ENCODE data around the gene RAB9A.

Gene RAB9A

DNA sequence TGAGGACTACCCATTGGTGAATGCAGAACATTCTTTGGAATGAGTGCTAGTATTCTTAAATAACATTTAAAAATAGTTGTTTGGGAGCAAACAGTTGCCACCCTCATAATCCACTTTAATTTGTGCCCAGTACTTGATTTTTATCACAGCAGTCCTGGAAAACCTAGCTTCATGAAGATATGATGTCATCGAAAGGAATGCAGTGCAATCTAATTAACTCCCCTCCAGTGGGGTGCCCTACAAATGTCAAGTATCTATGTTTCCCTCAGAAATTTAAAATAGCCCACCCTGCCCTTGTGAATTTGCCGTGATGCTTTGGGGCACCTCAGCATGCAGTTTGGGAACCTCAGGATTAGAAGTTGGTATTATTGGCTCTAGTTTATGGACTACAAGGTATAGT lies 5.4 kb downstream of the RAB9A start:
- H3K14ac ChIP-seq (ENCODE audit: low read length), result no peak overlapping the region
- H3K4ac ChIP-seq (ENCODE audit: low read depth, low read length), result peak overlapping the region; percentile 86
- H3K36me3 ChIP-seq (ENCODE audit: control insufficient read depth in 1 of 2, insufficient read depth in 2 of 2, low read length in 2 of 2), result peaks cover 0 to 3% of the 10 kb centered on the region in 2 experiments
- peaks cover 7 to 12% of the 10 kb centered on the region in 2 experiments for H3K4me1 ChIP-seq (ENCODE audit: control insufficient read depth in 1 of 2, insufficient read depth in 2 of 2, low read length in 2 of 2)
- H4K91ac ChIP-seq (ENCODE audit: low read depth, low read length), result no peak overlapping the region
- no peak overlapping the region for H2BK120ac ChIP-seq (ENCODE audit: insufficient read depth, low read length, poor library complexity)
- no CpG with 5 or more reads among the region's 2 CpGs for WGBS (ENCODE audit: extremely low coverage, insufficient coverage, insufficient read length)
- H2BK5ac ChIP-seq (ENCODE audit: low read depth, low read length, poor library complexity), result peak overlapping the region; percentile 49
- H4K8ac ChIP-seq (ENCODE audit: low read depth, low read length), result no peak overlapping the region
- H3K4me2 ChIP-seq (ENCODE audit: low read length), result peak overlapping the region; percentile 4
- H3K27me3 ChIP-seq (ENCODE audit: insufficient read depth, low read length), result no peaks in the 10 kb centered on the region
- no peak overlapping the region for H3K27ac ChIP-seq (ENCODE audit: low read depth, low read length)
- no peak for DNase-seq
- no peak overlapping the region for H2BK12ac ChIP-seq (ENCODE audit: low read length)
- no peak overlapping the region for H3K23ac ChIP-seq (ENCODE audit: low read length)
- no peak overlapping the region for H3K9ac ChIP-seq (ENCODE audit: low read length)
- no peak overlapping the region for H2AK5ac ChIP-seq (ENCODE audit: low read length)
- H4K12ac ChIP-seq (ENCODE audit: low read depth, low read length), result no peak overlapping the region
- peaks cover 4% of the 10 kb centered on the region for H3K79me1 ChIP-seq (ENCODE audit: low read length)
- no peak overlapping the region for H3K4me3 ChIP-seq (ENCODE audit: low read depth, low read length)
- peaks cover 12% of the 10 kb centered on the region for H3K79me2 ChIP-seq (ENCODE audit: control insufficient read depth, insufficient read depth, low read length, poor library complexity)
- no peak overlapping the region for H2AFZ ChIP-seq (ENCODE audit: insufficient read depth, low read length, poor library complexity)
- H3K9me3 ChIP-seq (ENCODE audit: insufficient read depth, low read depth, low read length), result no peaks in the 10 kb centered on the region
- no peak overlapping the region for H3K18ac ChIP-seq (ENCODE audit: low read length)

- peak overlapping the region; percentile 17 for H3K27ac ChIP-seq (ENCODE audit: low read depth, low read length)
- H3K18ac ChIP-seq (ENCODE audit: low read length), result no peak overlapping the region
- no peak overlapping the region for H3K4me3 ChIP-seq (ENCODE audit: low read depth, low read length)
- peaks cover 0 to 3% of the 10 kb centered on the region in 2 experiments for H3K36me3 ChIP-seq (ENCODE audit: control insufficient read depth in 1 of 2, insufficient read depth in 2 of 2, low read length in 2 of 2)
- peak overlapping the region; percentile 56 for H3K14ac ChIP-seq (ENCODE audit: low read length)
- H3K27me3 ChIP-seq (ENCODE audit: insufficient read depth, low read length), result no peaks in the 10 kb centered on the region
- H2AK5ac ChIP-seq (ENCODE audit: low read length), result no peak overlapping the region
- H3K4ac ChIP-seq (ENCODE audit: low read depth, low read length), result peak overlapping the region; percentile 86
- no peaks in the 10 kb centered on the region for H3K9me3 ChIP-seq (ENCODE audit: insufficient read depth, low read depth, low read length)
- H4K8ac ChIP-seq (ENCODE audit: low read depth, low read length), result peak overlapping the region; percentile 10
- peak overlapping the region; percentile 1 for H4K91ac ChIP-seq (ENCODE audit: low read depth, low read length)
- H3K79me1 ChIP-seq (ENCODE audit: low read length), result no peaks in the 10 kb centered on the region
- no peak for DNase-seq
- H4K12ac ChIP-seq (ENCODE audit: low read depth, low read length), result no peak overlapping the region
- H2BK12ac ChIP-seq (ENCODE audit: low read length), result peak overlapping the region; percentile 58
- no peak overlapping the region for H2AFZ ChIP-seq (ENCODE audit: insufficient read depth, low read length, poor library complexity)
- H3K79me2 ChIP-seq (ENCODE audit: control insufficient read depth, insufficient read depth, low read length, poor library complexity), result peaks cover 9% of the 10 kb centered on the region
- peak overlapping the region; percentile 49 for H2BK5ac ChIP-seq (ENCODE audit: low read depth, low read length, poor library complexity)
- peaks cover 7 to 12% of the 10 kb centered on the region in 2 experiments for H3K4me1 ChIP-seq (ENCODE audit: control insufficient read depth in 1 of 2, insufficient read depth in 2 of 2, low read length in 2 of 2)
- no CpG with 5 or more reads among the region's 8 CpGs for WGBS (ENCODE audit: extremely low coverage, insufficient coverage, insufficient read length)
- H2BK120ac ChIP-seq (ENCODE audit: insufficient read depth, low read length, poor library complexity), result no peak overlapping the region
- H3K23ac ChIP-seq (ENCODE audit: low read length), result no peak overlapping the region
- peak overlapping the region; percentile 4 for H3K4me2 ChIP-seq (ENCODE audit: low read length)
- H3K9ac ChIP-seq (ENCODE audit: low read length), result no peak overlapping the region
Measured at GRCh38 chrX:13694983-13695382, 6.1 kb downstream of the RAB9A start.

GRCh38 chrX:13695601-13696115 lies 6.7 kb downstream of the RAB9A start:
- Histone ChIP-seq H3K36me3 (ENCODE audit: control insufficient read depth in 1 of 2, insufficient read depth in 2 of 2, low read length in 2 of 2) (peaks cover 0 to 3% of the 10 kb centered on the region in 2 experiments), H2AK5ac (ENCODE audit: low read length) (no peak overlapping the region), H3K4ac (ENCODE audit: low read depth, low read length) (no peak overlapping the region), H3K14ac (ENCODE audit: low read length) (no peak overlapping the region), H4K12ac (ENCODE audit: low read depth, low read length) (no peak overlapping the region), H3K9me3 (ENCODE audit: insufficient read depth, low read depth, low read length) (no peaks in the 10 kb centered on the region), H3K18ac (ENCODE audit: low read length) (no peak overlapping the region), H2AFZ (ENCODE audit: insufficient read depth, low read length, poor library complexity) (no peak overlapping the region), H3K23ac (ENCODE audit: low read length) (no peak overlapping the region), H2BK5ac (ENCODE audit: low read depth, low read length, poor library complexity) (no peak overlapping the region), H3K4me3 (ENCODE audit: low read depth, low read length) (no peak overlapping the region), H3K4me1 (ENCODE audit: control insufficient read depth in 1 of 2, insufficient read depth in 2 of 2, low read length in 2 of 2) (peaks cover 7 to 12% of the 10 kb centered on the region in 2 experiments), H2BK12ac (ENCODE audit: low read length) (no peak overlapping the region), H2BK120ac (ENCODE audit: insufficient read depth, low read length, poor library complexity) (no peak overlapping the region), H3K4me2 (ENCODE audit: low read length) (no peak overlapping the region), H3K79me2 (ENCODE audit: control insufficient read depth, insufficient read depth, low read length, poor library complexity) (peaks cover 7% of the 10 kb centered on the region), H3K27ac (ENCODE audit: low read depth, low read length) (peak overlapping the region; percentile 19), H3K9ac (ENCODE audit: low read length) (no peak overlapping the region), H3K27me3 (ENCODE audit: insufficient read depth, low read length) (no peaks in the 10 kb centered on the region), H3K79me1 (ENCODE audit: low read length) (no peaks in the 10 kb centered on the region), H4K8ac (ENCODE audit: low read depth, low read length) (no peak overlapping the region), H4K91ac (ENCODE audit: low read depth, low read length) (no peak overlapping the region)
- no peak for DNase-seq
- 100% methylated on average over 2 of the region's 4 CpGs for WGBS (ENCODE audit: extremely low coverage, insufficient coverage, insufficient read length)

DNA sequence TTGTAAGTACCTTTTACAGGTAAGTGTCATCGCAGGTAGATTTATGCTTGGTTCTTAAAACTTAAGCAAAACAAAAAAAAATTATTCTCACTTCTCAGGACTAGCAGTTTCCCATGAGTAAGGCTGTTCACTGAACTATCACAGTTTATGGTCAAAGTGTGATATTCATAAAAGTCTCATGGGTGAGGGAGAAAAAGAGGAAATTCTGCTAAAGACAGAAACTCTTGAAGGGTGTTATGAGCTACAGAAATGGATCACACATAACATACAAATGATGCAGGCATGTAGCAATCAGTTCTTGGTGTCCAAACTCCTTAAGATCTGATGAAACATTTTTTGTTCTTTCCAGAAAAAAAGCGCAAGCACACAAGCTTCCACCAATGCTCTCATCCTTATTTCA lies 8.5 kb downstream of the RAB9A start:
- Histone ChIP-seq H3K4me2 (ENCODE audit: low read length) (no peak overlapping the region), H4K12ac (ENCODE audit: low read depth, low read length) (no peak overlapping the region), H2BK12ac (ENCODE audit: low read length) (no peak overlapping the region), H3K9ac (ENCODE audit: low read length) (no peak overlapping the region), H2BK5ac (ENCODE audit: low read depth, low read length, poor library complexity) (no peak overlapping the region), H3K4me1 (ENCODE audit: control insufficient read depth in 1 of 2, insufficient read depth in 2 of 2, low read length in 2 of 2) (peaks cover 7 to 12% of the 10 kb centered on the region in 2 experiments), H4K91ac (ENCODE audit: low read depth, low read length) (no peak overlapping the region), H3K27me3 (ENCODE audit: insufficient read depth, low read length) (no peaks in the 10 kb centered on the region), H3K79me2 (ENCODE audit: control insufficient read depth, insufficient read depth, low read length, poor library complexity) (peaks cover 9% of the 10 kb centered on the region), H4K8ac (ENCODE audit: low read depth, low read length) (no peak overlapping the region), H3K4me3 (ENCODE audit: low read depth, low read length) (no peak overlapping the region), H3K79me1 (ENCODE audit: low read length) (no peaks in the 10 kb centered on the region), H3K23ac (ENCODE audit: low read length) (no peak overlapping the region), H3K36me3 (ENCODE audit: control insufficient read depth in 1 of 2, insufficient read depth in 2 of 2, low read length in 2 of 2) (peaks cover 3% of the 10 kb centered on the region in 2 experiments), H3K9me3 (ENCODE audit: insufficient read depth, low read depth, low read length) (no peaks in the 10 kb centered on the region), H2AFZ (ENCODE audit: insufficient read depth, low read length, poor library complexity) (no peak overlapping the region), H3K27ac (ENCODE audit: low read depth, low read length) (no peak overlapping the region), H2AK5ac (ENCODE audit: low read length) (no peak overlapping the region), H3K14ac (ENCODE audit: low read length) (no peak overlapping the region), H3K4ac (ENCODE audit: low read depth, low read length) (peak overlapping the region; percentile 62), H3K18ac (ENCODE audit: low read length) (no peak overlapping the region), H2BK120ac (ENCODE audit: insufficient read depth, low read length, poor library complexity) (no peak overlapping the region)
- no peak for DNase-seq
- no CpG with 5 or more reads among the region's 2 CpGs for WGBS (ENCODE audit: extremely low coverage, insufficient coverage, insufficient read length)
